HG03558 (cell line): ENCODE results near the gene PREX1.

ENCODE experiments used
- ATAC-seq: cut with Tn5 transposase; IDR thresholded peaks from one replicate; pipeline ENCODE4 v1.9.1; 2021; ENCODE audit warnings: moderate number of reproducible peaks; ENCODE audit not compliant: unreplicated experiment; ENCODE audit errors: extremely low read depth

The PREX1 gene

DNA sequence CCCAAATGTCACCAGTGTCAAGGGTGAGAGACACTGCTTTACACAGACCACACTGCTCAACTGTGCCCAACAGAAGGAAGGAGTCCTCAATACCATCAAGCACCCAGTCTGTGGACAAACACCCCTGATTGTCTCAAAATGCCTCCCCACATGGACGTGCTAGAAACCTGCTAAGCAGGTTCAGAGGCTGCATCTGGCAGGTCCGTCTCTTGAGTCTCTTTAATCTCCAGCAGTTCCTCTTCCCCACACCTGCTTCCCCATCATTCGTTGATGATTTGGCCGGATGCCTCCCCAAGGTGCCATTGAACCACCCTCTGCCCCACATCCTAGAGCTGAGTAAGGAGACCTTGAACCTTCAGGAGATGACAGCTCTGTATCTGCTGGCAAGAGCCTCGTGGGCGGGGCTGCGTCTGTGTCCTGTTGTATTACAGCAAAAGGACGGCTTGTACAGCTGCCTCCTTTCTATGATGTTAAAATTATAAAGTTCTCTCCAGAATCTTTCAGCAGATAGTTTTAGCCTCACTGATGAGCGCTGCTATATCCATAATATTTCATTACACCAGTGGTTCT is 179.2 kb downstream of the PREX1 start:
- no peak for ATAC-seq

DNA sequence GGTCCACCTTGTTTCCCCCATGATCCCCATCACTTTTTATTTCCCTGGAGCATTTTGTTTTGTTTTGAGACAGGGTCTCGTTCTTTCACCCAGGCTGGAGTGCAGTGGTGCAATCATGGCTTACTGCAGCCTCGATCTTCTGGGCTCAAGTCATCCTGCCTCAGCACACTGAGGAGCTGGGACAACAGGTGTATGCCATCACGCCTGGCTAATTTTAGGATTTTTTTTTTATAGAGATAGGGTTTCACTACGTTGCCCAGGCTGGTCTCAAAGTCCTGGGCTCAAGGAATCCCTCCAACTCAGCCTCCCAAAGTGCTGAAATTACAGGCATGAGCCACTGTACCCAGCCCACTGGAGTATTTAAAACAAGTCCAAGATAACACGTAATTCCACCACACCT is 179.9 kb downstream of the PREX1 start:
- ATAC-seq, result no peak

DNA sequence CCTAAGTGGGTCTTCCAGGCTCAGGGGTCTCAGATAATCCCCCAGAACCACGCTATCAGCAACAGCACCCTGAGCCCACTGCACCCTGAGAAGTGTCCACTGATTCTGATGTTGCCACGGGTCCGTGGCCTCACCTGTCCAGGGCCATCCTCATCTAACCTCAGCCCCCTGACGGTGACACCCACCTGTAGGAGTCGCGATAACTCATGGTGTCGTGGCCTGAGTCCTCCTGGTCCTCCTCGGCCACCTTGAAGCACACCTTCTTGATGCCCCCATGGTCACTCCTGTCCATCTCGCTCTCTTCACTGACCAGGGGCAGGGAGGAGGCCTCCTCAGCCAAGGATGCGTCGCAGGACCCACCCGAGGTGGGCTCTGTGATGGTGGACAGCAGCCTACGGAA is 182.1 kb downstream of the PREX1 start:
- no peak for ATAC-seq

DNA sequence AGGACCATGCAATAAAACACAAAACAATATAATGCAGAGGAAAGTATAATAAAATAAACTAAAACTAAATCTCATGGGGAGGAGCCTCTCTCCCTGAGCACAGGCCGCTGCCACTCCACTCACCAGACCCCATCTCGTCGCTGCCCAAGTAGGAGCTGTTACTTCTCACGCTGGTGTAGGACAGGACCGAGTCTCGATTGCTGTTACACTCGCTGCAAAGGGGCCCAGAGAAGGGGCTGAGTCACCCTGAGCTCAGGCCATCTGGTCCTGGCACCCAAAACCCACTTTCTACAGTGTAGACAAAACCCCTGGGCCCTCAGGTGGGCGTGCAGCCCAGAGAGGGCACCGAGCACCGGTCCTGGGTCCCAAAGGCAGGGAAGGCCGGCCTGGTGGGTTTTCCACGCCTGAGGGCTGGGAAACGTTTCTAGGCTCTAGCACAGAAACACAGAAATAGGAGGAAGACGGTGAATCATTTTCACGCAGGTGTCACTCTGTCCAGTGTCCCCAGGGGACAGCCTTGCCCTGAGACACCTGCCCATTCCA is 183.4 kb downstream of the PREX1 start:
- no peak for ATAC-seq

DNA sequence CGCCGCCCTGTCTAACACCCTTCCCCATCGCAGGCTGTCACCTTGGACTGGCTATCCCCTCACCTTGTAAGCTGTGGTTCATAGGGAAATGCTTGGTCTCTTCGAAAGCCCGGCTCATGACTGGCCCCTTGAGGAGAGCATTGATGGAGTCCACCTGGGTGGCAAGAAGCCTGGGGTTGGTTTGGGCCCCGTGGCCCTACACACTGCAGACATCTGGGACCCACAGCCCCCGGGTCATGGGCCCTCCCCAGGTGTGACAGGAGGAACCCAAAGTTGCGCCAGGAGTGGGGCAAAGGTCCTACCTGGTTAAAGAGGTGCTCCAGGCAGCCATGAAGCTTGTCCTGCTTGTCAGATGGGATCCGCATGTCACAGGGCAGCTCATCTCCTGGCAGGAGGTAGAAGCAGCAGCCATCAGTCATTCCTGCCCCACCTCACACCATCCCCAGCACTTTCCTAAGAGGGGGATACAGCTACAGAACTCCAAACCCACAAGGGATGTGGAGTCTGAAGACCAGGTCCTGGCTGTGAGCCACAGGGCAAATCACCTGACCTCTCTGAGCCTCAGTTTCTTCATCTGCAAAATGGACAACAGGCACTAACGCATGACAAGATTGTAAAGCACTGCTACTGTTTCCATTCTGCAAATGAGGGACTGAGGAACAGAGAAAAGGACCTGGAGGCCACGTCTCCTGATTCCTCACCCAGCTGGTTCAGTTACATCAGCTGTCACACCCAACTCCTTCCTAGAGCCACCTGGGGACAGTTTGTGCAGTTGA is 185.5 kb downstream of the PREX1 start:
- ATAC-seq, result no peak

DNA sequence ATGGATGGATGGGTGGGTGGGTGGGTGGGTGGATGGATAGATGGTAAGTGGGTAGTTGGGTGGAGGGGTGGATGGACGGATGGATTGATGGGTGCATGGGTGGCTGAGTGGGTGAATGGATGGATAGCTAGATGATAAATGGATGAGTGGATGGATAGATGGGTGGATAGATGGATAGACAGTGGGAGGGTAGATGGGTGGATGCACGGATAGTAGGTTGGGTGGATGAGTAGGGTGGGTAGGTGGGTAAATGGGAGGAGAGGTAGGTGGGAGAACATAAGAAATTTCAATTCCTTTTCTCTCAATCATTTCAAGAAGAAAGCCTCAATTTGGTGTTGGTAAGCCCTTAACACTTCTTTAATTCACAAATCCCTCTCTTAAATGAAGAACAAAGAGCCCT is 186.9 kb downstream of the PREX1 start:
- no peak for ATAC-seq

DNA sequence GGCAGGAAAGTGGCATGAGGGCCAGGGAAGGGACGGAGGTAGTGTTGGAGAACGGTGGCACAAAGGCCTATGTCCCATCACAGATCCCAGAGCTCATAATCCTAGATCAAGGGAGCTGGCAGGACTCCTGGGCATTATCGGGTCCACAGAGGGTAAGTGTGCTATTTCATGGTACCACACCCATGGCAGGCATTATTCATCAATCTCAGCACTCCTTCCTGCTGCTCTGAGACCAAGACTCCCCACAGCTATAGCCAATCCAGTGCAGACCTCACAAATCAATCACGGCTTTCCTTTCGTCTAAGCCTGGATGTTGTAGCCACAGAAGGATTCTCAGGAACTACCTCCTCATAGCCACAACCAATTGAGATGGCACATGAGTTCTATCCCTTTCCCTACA is 187.9 kb downstream of the PREX1 start:
- no peak for ATAC-seq

DNA sequence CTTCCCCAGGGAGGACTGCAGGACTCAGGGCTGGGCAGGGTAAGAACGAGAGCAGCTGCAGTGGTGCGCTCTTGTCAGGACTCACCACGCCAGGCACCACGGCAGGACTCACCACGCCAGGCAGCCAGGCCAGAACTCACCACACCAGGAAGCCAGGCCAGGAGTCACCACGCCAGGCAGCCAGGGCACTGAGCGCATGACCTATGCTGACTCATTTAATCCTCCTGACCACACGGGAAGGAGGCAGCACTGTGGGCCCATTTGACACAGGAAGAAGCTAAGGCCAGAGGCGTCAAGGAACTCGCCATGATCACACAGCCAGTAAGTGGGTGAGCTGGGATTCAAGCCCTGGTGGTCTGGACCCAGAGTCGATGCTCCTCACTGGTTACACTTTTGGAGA is 189.3 kb downstream of the PREX1 start:
- ATAC-seq, result no peak

DNA sequence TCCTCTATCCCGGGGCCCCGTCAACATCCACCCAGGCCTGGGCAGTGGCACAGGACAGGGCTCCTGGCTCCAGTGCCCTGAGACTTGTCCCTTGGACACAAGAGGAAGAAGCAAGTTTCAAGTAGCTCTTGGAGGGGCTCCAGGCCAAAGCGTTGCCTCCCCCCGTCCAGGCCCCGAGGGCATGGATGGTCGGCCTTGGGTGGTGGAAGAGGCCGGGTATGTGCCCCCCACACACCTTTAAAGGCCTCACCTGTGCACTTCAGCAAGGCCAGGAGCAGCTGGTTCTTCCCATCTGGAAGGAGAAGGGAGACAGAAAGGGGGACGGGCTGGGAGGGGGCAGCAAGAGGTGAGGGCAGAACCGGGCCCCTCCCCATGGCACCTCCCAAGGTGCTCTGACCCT is 190.3 kb downstream of the PREX1 start:
- ATAC-seq, result no peak

DNA sequence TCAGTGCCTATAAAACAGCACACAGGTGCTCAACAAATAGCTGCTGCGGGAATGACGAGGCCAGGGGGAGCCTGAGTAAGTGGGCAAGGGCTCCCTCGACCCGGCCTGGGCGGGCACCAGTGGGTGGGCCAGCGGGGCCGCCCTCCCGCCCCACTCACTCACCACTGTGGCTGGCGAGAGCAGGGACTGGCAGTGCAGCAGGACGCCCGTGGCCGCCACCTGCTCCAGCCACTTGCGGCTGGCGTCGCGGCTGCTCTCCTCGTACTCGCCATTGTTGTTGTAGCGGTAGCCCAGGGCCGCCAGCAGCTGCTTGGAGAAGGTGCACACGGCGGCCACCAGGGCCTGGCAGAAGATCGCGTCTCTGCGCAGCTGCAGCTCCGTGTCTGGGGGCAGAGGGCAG is 191.5 kb downstream of the PREX1 start:
- no peak for ATAC-seq

DNA sequence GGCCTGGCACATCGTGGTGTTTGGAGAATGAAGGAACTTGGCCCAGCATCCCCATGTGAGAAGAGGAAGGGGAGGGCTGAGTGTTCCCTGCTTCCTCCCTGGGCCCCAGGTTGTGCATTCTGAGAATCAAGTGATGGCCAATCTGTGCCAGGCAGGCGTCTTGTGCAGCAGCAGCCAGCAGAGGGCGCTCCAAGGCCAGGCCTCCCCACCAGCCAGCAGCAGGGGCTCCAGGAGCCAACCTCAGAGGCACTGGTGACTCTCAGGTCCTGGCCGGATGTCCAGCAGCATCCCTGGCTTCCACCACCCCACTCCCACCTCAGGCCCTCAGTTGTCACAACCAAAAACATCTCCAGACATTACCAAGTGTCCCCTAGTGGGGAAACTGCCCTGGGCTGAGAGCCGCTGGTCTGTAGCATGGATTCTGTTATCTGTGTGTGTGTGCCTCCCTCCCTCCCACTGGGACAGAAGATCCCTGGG is 192.0 kb downstream of the PREX1 start:
- ATAC-seq, result no peak

DNA sequence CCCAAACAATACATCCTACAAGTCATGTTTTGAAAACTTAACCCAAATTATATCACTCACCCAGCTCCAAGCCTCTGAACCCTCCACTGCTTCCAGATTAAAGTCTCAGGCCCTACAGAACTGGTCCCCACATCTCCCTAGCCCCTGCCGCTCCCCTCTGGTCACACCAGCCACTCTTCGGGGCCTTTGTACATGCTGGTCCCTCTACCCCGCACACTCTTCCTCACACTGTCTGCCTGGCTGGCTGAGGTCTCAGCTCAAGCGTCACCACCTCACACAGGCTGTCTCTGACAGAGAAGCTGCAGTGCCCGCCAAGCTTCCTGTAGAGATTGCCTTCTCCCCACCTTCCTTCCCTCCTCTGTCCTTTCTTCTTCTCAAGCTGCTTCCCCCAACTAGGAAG is 192.4 kb downstream of the PREX1 start:
- no peak for ATAC-seq

DNA sequence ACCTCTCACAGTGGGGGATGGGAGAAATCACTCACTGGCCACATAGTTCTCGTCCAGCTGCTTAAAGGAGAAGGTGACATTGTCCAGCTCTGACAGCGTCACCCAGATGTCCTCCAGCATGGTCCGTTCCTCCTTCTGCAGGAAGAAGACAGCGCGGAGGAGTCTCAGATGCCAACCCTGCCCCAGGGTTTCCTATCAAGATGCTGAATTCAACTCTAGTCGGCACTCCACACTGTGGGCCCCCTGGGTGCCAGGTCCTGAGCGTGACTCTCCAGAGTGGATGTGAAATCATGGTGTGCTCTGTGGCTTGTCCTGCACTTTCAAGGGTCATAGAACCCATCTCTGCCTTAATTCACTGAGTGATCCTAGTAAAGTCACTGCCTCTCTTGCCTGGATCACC is 193.2 kb downstream of the PREX1 start:
- no peak for ATAC-seq

DNA sequence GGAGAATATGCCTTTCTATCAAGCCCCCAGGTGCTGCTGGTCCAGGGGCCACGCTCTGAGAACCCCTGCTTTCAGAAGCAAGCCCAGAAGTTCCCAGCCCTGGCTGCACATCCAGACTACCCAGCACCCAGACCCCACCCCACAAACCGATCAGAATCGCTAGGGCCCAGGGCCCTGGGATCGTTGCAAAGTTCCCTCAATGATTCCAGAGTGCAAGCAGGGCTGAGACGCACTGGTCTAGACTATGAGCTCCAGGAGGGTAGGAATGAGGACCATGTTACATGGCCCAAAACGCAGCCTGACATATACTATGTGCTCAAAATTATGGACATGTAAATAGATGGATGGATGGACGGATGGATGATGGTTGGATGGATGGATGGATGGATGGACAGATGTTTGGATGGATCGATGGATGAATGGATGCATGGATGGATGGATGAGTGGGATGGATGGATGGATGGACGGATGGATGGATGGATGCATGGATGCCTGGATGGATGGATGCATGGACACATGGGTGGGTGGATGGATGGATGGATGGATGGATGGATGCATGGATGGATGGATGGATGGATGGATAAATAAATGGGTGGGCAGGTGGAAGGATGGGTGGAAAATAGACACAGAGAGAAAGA is 194.1 kb downstream of the PREX1 start:
- ATAC-seq, result no peak

DNA sequence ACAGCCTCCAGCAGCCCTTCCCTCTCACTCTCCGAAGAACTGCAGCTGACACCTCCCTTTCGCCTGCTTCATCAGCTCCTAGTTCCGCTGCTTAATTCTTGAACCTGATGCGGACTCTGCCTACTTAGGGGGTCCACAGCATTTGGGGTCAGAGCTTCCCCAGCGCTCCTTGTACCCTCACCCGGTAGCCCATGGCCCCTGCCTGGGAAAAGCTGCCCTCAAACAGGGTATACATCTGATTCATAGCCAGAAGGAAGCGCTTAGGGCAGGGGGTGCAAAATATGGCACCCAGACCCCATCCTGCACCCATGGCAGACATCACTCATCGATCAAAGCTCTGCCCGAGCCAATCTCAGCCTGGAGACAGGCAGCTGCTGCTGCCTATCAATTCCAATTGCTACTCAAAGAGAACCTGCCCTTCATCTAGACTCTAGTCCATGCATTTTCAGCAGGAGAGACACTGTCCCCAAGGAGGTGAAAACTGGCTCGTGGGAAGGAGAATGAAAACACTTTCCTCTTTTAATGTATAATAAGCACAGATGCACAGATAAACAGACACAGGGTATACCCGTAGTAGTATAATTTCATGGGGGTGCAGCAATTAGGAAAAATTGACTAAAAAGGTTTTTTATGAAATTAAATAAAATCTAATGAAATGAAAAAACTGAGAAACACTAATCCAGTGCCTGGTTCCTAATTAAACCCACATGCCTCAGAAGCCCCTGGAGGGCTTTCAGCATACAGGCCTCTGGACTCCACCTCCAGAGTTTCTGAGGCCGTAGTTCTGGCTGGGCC is 194.8 kb downstream of the PREX1 start:
- no peak for ATAC-seq

DNA sequence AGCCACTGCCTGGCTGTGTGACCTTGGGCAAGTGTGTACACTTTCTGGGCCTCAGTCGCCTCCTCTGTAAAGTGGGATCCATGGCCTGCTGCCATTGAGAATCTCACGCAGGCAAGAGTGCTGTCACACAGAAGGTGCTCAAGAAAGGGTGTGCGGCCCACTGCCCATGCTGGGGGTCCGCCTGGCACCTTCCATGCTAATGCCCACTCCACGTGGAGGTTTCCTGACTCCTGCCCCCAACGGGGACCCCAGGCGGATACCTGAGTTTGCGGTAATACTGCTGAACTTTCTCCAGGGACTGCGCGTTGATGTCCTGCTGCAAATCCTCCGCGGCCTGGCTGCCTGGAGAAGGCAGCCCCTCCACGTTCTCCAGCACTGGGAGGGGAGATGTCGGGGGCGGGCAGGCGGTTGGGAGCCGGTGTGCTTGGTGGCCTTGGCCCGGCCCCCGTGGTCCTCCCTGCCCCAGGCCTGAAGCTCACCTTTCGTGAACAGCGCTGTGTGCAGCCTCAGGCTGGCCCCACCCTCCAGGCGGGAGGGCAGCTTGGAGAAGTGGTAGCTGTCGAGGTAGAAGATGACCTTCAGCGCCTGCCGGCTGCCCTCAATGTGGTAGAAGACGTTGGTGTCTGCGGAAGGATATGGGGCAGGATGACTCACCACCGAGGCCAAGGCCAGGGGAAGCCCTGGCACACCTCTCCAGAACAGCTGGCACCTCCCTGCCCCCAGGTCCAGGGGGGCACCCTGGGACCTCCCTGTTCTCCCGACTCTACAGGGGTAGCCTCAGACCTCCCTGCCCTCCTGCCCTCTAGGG is 195.6 kb downstream of the PREX1 start:
- no peak for ATAC-seq

DNA sequence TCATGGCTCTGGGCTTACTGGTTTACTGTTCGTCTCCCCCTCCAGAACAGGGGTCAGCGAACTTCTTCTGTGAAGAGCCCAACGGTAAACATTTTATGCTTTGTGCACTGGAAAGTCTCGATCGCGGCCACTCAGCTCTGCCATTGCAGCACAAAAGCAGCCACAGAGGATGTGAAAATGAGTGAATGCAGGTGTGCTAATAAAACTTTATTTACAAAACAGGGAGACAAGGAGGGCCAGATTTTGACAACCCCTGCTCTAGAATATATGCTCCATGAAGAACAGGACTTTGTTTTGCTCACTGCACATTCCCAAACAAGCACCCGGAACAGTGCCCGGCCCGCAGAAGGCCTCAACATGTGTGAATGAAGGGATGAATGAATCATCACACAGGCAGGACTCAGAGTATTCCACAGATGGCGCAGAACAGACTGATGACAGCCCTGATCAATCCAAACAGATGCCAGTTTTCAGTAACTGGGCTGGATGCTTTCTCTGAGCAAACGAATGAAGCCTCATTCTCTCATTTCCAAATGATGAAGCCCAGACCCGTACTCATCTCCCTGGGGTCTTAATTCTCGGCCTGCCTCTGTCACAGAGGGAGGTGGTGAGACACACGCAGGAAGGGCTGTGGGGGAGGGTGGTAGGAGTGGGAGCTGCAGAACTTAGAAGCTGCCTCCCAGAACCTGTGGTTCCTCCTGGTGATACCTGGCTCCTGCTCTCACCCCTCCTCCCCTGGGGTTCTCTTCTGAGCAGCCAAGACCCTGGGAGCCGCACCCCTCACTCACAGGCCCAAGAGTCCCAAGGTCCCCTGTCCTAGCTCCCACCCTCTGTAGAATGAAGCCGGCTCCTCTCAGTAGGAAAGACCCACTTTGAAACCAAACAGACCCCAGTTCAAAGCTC is 196.4 kb downstream of the PREX1 start:
- no peak for ATAC-seq

DNA sequence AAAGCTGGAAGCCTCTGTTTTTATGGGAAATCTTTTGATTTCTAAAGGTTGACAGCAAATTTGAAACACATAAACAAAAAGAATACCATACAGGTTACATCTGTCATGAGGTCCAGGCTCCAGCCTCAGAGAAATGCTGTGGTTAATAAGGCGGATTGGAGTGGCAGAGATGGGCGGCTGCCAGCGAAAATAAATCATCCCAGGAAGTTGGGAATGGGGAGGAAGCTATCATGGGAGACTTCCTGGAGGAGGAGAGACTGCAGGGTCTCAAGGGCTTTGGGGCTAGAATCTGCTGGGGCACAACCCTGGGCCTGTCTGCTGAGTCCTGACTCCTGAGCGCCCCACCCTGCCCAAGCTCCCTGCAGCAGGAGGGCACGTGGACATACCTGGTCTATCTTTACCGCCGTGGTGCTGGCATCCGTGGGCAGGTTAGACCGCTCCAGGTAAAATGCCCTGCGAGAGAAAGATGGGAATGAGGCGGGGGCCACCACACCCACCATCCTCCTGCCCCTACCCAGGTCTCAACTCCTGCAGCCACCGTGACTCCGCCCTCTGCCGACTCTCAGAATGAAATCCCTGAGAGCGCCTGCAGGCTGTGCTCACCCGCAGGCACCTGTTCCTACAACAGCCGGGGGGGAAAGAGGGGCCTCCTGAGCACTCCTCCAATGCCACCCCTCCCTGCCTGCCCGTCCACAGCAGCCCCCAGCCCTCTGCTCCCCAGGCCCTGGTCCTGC is 197.3 kb downstream of the PREX1 start:
- ATAC-seq, result no peak
